Stimulated activated CD8-positive, alpha-beta memory T cell treated with anti-CD3 and anti-CD28 coated beads, Interleukin-4, amount 100 ng/mL, for 4 hours (primary cell): ENCODE data around the gene ATG13.

Source experiments
- DNase-seq, 2 donors: peaks; one replicate each; pipeline ENCODE4 v3.0.0-alpha.2; 2020; ENCODE audit warnings: low read depth in 2 of 2, low spot score in 1 of 2

ATG13 gene

GRCh38 chr11:46722566-46723358 is 105.4 kb downstream of the ATG13 start:
- no peak for DNase-seq

- DNase-seq = no peak
Observed at GRCh38 chr11:46723359-46723680, 106.0 kb downstream of the ATG13 start.

DNA sequence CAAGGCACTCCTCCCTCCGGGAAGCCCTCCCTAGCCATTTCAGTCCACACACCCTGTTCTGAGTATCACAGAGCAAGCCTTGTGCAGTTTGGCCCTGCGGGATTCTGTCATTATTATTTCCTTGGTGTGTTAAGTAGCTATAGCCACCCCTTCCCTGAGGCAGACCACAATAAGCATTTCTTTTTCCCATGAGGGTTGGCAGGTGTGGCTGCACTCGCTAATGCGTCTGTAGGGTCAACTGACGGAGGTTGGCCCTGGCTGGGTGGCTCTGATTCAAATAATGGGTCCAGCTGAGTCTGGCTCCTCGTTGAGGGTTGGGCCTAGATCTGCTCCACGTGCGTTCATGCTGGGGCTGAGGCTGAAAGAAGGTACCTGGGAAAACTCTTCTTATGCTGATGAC is 106.7 kb downstream of the ATG13 start:
- DNase-seq = no peak
